HG03045 (cell line): ENCODE results near the gene GBGT1.

Experiments
- ATAC-seq: cut with Tn5 transposase; IDR thresholded peaks from one replicate; pipeline ENCODE4 v1.9.1; 2021; ENCODE audit warnings: mild to moderate bottlenecking, moderate library complexity; ENCODE audit not compliant: unreplicated experiment

The GBGT1 gene

DNA sequence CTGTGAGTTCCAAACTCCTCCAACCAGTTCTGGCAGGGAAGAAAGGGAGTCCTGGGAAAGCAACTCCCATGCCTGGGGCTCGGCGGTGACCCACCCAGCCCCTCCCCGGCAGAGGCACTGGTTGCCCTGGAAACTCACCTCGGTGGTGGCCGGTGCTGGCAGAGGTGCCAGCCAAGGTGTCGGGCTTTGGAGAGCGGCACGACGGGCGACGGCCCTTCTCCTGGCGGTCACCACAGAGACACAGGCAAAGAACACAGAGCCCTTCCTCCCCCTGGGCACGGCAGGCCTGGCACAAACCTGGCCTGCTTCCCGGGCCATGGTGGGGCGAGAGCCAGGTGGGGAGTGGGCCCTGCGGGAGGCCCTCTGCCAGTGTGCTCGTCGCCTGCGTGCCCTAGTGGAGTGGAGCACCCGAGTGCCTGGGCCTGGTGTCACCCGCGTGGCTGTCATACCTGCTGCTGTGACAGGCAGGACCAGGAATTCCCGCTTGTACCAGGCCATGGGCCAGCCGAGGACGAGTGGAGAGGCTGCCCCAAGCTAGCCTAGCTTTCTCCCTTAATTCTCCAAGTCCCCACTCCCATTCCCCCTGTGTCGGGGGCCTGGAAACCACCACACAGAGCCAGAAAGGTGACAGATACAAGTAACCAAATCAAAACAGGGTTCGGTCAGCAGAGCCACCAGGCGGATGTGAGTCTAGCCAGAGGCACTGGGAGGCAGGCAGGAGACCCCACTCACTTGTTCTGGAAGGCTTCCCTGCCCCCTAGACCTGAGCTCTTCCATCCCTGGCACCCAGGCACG, 34.5 kb downstream of the GBGT1 start:
- no peak for ATAC-seq

DNA sequence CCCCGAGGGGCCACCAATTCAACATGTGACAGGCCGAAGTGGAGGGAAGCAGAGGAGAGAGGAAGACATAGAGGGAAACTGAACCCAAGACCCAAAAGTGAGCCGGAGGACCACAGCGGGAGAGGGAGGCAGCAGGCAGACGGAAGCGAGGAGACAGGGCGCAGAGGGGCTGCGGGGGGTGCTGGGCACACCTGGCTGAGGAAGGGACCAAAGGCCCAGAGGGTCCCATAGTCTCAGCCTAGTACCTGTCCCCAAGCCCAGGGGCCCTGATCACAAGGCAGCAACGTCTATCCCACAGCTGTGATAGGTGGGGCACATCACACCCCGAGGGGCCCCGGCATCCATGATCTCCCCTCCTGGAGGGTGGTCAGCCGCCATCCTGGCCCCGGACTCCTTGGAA, 35.6 kb downstream of the GBGT1 start:
- no peak for ATAC-seq

DNA sequence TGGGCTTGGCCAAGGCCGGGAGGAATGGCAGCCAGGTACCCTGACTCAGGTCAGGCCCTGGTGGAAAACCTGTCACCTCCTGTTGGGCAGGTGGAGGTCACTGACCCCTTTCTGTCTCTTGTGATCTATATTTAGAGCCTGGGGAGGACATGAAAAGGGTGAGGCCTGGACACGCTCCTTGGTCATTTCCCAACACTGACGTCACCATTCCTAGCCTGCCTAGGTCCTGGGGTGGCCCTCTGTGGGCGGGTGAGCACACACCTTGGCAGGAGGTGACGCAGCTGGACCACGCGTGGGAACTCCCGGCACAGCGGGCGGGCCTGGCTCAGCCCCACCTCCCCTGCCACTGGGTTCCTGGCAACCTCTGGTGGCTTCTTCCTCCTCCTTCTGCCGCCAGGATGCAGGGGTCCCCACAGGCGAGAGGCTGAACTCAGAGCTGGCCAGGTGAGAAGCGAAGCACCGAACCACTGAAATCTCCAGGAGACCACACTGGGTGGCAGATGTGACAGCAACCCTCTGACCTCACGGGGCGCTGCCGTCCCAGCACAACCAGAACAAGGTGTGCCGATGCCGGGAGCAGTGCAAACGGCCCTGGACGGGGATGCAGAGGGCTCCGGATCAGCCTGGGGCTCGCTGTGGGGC, 36.3 kb downstream of the GBGT1 start:
- ATAC-seq: no peak

DNA sequence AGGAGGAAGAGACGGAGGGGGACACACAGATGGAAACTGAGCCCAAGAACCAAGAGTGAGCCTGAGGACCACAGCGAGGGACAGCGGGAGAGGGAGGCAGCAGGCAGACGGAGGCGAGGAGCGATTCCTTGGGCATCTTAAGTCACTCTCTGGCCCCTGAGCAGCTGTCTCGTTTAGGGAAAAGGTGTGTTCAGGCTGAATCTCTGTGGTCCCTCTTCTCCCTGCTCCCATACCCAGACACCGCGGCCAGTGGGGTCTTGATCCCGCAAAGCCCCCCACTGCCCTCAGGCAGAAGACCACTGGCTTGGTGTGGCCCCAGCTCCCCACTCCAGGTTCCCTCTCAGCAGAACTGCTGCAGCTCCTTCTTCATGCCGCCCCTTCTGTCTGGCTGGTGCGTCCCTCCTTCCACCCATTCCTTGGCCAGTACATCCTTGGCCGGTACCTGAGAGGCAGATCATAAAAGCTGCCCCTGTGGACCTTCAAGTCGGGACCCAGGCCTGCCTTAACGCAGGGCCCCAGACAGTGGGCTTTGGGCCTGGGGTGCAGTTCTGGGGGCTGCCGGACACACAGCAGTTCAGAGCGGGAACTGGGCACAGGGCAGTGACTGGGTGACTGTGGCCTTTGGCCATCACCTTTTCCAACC, 36.9 kb downstream of the GBGT1 start:
- ATAC-seq: no peak

DNA sequence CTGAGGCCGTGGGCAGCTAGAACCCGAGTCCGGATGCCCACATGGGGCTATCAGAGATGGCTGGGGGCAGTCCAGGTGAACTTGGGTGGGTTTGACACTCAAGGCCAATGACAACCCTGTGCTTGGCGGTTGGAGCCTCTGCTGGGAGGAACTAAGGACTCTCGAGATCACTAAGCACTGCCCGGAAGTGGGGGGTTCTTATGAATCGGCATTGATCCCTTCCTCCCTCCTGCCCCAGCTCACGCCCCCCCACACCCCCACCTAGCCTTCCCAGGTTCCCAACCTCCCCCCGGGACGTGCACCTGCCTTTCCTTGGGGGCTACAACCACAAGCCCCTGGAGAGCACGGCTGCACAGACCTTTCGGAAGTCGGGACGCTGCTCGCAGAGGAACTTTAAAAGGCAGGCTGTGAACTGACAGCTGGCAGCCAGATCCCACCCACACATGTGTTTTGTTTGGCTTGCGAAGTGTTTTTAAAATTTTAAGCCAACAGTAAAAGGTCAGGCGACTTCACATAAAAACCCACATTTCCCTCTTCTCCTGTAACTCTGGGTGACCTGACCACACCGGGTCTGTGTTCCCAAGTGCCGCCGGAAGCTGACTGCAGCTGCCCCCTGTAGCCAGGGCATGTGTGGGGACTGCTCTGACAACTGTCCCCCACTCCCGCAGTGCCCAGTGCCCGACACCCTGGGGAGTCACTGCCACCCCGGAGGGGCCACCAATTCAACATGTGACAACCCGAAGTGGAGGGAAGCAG, 37.6 kb downstream of the GBGT1 start:
- ATAC-seq: peak; percentile 31

DNA sequence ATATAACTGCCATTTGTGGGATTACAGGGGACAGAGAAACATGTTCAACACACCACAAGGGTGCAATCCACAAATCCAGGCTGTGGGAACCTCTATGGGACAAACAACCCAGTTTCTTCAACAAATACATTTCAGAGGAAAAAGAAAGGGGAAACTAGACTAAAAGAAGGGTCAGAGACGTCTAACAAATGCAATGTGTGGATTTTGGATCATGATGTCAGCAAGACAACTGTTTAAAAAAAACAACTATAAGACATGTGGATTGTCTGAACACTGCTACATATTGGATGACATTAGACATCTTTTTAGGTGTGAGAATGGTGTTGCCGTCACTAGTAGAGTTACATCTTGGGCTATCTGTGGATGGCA, 38.8 kb downstream of the GBGT1 start:
- ATAC-seq: no peak

DNA sequence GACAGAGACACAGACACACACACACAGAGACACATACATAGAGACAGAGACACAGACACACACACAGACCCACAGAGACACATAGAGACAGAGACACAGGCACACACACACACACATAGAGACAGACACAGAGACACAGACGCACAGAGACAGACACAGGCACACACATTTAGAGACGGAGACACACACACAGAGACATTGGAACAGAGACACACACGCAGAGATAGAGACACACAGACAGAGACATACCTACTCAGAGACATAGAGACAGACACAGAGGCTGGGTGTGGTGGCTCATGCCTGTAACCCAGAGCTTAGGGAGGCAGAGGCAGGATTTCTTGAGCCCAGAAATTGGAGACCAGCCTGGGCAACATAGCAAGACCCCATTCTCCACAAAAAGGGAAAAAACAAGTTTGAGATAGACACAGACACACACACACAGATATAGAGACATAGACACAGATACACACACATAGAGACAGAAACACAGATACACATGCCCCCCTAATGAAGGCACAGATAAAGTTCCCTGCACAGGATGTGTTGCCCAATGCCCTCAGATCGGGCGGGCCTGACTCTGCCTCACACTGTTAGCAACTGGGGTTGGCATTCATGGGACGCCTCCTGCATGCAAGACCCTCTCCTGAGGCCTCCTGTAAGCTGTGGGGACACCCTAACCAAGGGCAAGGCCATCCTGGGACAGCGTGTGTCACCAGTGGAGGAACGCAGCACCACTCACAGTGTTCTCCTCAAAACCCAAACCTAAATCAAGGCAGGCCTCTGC, 39.4 kb downstream of the GBGT1 start:
- no peak for ATAC-seq

DNA sequence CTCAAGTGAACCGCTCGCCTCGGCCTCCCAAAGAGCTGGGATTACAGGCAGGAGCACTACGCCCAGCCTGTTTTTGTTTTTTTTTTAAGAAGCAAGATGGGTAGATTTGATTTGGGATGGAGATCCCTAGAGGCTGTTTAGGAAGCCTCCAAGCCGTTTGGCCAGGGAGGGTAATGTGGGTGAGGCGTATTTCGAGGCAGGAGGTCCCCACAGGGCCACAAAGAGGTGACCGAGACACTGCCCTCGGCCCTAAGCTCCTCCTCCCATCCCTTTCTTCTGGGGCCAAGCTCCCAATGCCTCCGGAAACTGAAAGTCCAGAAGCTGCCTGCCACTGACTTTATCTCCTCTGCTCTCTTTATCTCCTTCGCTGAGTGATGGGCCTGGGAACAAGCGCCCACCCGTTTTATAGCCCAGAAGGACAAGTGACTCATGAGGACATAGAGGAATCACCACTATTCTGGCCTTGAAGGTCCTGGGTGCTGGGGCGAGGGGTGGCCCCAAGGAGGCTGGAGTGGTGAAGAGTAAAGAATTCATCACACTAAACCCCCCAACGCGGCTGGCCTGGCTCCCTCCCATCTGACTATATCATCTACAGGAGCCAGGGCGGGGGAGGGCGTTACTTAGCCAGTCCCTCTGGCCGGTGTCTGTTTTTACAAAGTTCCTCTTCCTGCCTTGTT, 40.6 kb downstream of the GBGT1 start:
- no peak for ATAC-seq

DNA sequence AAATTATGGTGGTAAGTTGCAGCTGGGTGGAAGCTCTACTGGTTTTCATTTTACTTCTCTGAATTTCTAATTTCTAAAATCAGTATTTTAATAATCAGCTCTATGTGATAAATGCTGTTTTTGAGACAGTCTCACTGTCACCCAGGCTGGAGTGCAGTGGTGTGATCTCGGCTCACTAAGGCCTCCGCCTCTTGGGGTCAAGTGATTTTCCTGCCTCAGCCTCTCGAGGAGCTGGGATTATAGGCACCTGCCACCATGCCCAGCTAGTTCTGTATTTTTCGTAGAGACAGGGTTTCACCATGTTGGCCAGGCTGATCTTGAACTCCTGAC, 41.1 kb downstream of the GBGT1 start:
- ATAC-seq: no peak

DNA sequence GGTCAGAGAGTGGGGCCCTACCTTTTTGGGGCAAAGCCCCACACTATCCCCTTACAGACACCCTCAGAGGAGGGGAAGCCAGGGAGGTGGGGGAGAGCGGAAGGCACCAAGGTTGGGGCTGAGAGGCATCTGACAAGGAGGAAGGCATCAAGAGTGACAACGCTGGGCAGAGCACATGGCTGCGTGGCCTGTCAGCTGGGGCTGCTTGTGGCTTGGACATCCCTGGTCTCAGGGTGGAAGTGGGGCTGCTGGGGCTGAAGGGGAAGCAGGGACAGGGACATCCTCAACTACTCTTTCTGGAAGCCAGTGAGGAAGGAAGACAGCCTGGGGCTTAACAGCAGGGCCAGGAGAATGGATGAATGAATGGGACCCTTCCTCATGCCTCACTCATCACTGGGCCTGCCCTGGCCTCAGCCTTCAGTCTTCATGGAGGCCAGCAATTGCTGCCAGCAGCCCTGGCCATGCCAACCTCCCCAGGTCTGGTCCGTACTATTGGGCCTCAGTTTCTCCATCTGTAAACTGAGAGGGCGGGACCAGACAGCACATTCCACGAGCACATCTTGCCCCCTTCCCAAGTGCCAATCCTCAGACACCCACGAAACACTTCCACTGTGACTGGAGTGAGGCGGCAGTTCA, 41.7 kb downstream of the GBGT1 start:
- no peak for ATAC-seq

DNA sequence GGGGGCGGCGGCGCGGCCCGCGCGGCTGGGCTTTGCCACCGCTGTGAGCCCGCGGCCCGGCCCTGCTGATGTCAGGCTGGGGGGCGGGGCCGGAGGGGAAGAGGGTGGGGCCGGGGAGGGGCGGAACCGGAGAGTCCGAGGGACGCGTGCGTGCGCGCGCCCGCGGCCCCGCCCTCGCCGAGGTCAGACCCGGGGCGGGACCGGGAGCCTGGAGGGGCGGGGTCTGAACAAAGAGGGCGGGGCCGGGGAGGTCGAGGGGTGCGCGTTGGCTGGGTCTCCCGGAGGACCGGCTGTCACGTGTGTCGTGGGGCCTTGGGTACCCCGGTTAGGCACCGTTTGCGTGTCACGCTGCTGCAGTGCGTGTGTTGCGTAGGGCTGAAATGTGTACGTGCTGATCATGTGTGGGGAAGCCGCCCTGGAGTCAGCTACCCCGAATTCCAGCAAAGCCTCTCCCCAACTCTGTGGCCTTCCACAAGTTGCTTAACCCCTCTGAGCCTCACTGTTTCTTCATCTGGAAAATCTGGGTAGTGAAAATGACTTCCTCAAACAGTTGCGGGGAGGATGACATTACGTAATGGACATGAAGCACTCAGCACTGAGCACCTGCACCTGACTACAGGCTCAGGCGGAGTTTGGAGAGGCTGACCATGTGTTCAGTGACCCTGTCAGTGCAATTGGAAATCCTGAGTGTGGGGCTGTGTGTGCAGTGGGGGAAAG, 42.4 kb downstream of the GBGT1 start, which contains the start of gene RALGDS:
Gene RALGDS, minus strand, starts transcription at position 43 of the 717 bp plus-strand sequence. CDS start 86 bp downstream, outside the sequence.
- peak; percentile 59 for ATAC-seq

DNA sequence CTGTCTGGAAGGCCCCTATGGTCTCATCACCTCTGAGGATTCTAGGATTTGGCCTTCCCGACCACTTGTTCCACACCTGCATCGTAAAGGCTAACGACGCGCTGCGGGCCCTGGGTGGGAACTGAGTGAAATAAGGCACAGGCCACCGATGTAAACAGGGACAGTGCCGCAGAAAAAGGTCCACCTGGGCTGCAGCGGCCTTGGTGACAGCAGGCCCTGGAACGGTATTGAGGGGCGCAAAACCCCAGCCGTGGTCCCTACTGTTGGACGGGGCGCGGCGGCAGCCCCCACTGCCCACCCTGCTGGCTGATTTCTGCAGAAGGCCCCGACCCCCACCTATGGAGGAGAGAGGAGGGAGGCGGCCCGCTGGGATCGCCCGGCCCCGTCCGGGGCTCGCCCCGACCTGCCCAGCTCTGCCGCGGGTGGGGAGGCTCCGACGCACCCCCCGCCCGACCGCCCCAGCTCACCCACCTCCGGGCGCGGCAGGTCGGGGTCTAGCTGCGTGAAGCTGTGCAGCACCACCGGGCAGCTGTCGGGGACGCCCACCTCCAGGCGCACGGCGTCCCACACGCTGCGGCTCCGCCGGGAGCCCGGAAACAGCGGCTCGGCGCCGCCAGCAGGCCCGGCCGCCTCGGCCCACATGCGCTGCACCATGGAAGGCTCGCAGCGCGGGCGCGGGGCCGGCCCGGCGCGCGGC, 43.1 kb downstream of the GBGT1 start:
- ATAC-seq: peak; percentile 28

DNA sequence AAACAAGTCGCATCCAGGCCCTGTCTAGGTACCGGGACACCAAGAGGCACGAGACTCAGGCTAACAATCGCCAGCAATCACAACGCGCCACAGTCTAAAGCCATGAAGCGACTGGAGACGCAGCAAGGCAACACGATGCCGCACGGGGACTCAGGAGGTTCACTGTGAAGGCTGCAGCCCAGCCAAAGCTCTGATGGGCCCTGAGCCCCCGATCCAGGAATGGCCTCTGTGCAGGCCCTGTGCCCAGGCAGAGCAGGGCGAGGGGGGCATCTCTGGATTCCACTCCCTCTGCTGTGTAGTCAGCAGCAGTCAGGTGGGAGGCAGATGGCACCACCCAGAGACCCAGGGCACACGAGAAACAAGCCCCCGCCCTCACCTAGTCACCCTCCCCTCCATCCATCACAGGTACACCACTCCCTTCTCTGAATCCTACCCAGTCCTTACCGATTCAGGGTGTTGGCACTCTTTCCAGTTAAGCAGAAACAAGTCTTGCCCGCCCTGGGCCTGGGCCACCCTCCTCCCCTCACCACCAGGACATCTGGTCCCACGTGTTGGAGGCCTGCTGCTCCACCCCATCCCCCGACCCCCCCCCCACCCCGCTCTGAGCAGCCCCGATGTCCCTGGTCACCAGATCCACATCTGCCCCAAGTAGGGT, 43.7 kb downstream of the GBGT1 start:
- ATAC-seq: no peak

DNA sequence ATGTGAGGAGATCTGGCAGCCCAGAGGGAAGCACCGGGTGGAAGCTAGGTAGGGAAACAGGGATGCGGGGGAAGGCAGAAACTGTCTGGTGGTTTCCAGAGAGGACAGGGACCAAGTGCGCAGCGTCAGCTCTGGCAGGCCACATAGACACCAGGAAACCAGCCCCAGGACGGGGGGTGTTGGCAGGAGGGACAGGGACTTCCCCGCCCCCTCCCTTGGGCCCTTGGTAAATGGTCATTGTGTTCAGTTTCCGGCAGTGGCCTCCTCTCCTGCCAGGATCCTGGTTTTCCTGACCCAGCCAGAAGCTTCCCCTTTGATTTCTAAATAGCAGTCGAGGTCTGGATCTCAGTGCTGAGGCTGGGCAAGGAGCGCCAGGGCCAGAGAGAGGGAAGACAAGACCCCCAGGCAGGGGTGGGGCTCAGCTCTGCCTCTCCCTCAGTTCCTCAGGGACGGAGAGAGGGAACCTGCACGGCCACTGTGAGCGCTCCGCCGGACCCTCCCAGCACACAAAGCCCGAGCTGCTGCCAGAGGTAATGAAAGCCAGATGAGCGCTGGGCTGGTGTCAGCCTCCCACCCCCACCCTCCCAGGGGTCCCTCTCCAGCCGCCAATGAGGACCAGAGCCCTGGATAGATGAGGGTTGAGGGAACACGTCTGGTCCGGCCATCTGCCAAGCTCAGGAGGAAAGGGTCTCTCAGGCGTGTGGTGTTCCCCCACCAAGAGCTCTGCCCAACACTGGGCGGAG, 44.4 kb downstream of the GBGT1 start:
- ATAC-seq: no peak

DNA sequence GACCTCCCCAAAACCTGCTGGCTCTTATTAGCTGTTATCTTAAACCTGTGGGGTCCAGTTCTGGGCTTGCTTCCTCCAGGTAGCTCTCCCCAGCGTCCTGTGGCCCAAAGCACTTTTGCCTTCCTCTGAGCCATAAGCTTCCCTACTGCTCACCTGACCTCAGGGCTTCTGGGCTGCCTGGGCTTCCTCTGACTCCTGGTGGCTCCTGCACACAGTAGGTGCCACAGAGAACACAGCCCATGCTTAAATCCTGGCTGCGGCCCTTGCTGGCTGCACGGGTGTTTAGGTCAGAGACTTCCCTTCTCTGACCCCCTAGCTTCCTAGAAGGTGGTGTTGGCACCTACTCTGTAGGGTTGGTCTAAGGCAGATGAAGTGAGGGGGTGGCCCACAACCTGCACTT, 45.1 kb downstream of the GBGT1 start:
- no peak for ATAC-seq

DNA sequence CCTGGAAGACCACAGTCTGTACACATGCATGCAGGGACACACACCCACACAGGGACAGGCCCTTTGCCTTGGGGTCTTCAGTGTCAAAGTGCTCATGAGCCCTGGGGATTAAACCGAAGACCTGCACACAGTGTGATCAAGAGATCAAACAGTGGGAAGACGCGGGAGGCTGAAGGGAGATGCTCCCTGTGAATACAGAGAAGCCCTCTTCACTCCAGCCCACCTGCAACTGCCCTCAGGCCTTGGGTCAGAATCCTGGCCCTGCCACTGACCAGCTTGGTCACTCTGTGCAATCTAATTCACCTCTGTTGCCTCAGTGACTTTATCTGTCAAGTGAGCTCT, 45.6 kb downstream of the GBGT1 start:
- ATAC-seq: no peak
